Glutamatergic neuron (in vitro differentiated cells): ENCODE data around the gene PUDP. TPM values are rescaled to one million over a fixed set of nuclear protein-coding genes. Genes with fewer than 3 reads are reported as not detected.

Experiments used
- DNase-seq: peaks from one replicate; pipeline ENCODE4 v3.0.0; 2022
- H3K27ac Mint-ChIP-seq: one replicate; pipeline ENCODE4 v1.8.0; 2020; ENCODE audit warnings: mild to moderate bottlenecking, mixed read lengths, inconsistent platforms; ENCODE audit not compliant: unreplicated experiment
- H3K27me3 Mint-ChIP-seq: one replicate; pipeline ENCODE4 v1.8.0; 2020; ENCODE audit warnings: mild to moderate bottlenecking, moderate library complexity, mixed read lengths, inconsistent platforms; ENCODE audit not compliant: unreplicated experiment
- H3K36me3 Mint-ChIP-seq: one replicate; pipeline ENCODE4 v1.8.0; 2020; ENCODE audit warnings: mild to moderate bottlenecking, mixed read lengths, inconsistent platforms; ENCODE audit not compliant: unreplicated experiment
- H3K4me1 Mint-ChIP-seq: one replicate; pipeline ENCODE4 v1.8.0; 2020; ENCODE audit warnings: mild to moderate bottlenecking, low read depth, mixed read lengths, inconsistent platforms; ENCODE audit not compliant: unreplicated experiment
- H3K4me3 Mint-ChIP-seq: one replicate; pipeline ENCODE4 v1.8.0; 2020; ENCODE audit warnings: mild to moderate bottlenecking, mixed read lengths, inconsistent platforms; ENCODE audit not compliant: unreplicated experiment
- H3K9me3 Mint-ChIP-seq: one replicate; pipeline ENCODE4 v1.8.0; 2020; ENCODE audit warnings: mild to moderate bottlenecking, moderate library complexity, mixed read lengths, inconsistent platforms; ENCODE audit not compliant: unreplicated experiment
- total RNA-seq: library from RNA; stranded (reverse); fragmentation: NEBNext Ultra II Directional; extraction: Animal tissue kit (Norgen Biotek cat#: 25700); gene quantifications from one replicate; pipeline ENCODE4 v1.2.1, GENCODE V29; 2021; ENCODE audit not compliant: unreplicated experiment
- TF ChIP-seq, protein P1 (sequence below): fragments of 200-600 bp; sonication (generic); IDR thresholded peaks from one replicate; pipeline ENCODE4 v1.5.0; 2021; ENCODE audit not compliant: partially characterized antibody, unreplicated experiment

PUDP gene
- total RNA-seq, 1 donor from 2014 or later, result 22.7 TPM

DNA sequence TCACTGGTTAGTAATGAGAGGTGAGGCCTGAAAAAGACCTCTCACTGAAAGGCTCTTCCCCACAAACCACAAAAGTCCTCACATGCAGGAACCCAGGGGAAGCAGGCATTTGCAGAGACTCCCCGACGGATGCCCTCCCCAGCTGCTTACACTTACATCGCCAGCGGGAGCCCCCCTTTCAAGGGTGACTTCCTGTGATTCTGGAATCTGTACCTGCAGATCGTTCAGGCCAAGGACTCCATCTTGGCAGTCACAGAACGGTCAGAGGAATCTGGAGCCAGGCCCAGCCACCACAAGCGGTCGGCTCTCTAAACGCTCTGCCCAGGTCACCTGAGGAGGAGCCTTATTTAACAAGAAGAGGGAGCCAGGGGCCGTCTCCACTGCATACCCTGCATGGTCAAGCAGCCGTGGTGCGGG, 71.7 kb downstream of the PUDP start:
- H3K9me3 Mint-ChIP-seq, result peaks cover 1% of the 10 kb centered on the region
- H3K4me1 Mint-ChIP-seq, result peaks cover 2% of the 10 kb centered on the region
- no peaks in the 10 kb centered on the region for H3K27me3 Mint-ChIP-seq
- H3K27ac Mint-ChIP-seq, result no peak overlapping the region
- TF ChIP-seq, protein P1, sequence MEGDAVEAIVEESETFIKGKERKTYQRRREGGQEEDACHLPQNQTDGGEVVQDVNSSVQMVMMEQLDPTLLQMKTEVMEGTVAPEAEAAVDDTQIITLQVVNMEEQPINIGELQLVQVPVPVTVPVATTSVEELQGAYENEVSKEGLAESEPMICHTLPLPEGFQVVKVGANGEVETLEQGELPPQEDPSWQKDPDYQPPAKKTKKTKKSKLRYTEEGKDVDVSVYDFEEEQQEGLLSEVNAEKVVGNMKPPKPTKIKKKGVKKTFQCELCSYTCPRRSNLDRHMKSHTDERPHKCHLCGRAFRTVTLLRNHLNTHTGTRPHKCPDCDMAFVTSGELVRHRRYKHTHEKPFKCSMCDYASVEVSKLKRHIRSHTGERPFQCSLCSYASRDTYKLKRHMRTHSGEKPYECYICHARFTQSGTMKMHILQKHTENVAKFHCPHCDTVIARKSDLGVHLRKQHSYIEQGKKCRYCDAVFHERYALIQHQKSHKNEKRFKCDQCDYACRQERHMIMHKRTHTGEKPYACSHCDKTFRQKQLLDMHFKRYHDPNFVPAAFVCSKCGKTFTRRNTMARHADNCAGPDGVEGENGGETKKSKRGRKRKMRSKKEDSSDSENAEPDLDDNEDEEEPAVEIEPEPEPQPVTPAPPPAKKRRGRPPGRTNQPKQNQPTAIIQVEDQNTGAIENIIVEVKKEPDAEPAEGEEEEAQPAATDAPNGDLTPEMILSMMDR, result no peak
- no peak overlapping the region for H3K4me3 Mint-ChIP-seq
- no peaks in the 10 kb centered on the region for H3K36me3 Mint-ChIP-seq
- no peak for DNase-seq

DNA sequence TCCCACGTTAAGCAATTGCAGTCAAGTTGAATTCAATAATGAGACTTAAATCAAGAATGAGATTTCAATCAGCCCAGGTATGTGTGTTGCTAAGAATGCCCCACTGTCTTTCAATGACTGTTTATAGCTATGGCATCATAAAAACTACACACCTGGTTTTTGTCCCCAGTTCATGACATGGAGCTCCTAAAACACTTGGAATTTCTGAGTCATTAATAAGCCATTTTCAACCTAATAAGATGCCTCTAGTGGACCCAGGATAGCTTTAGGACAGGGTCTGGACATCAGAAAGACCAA, 73.1 kb downstream of the PUDP start:
- TF ChIP-seq, protein P1, result no peak
- Mint-ChIP-seq H3K4me3 (no peak overlapping the region), H3K9me3 (peaks cover 1% of the 10 kb centered on the region), H3K27ac (no peak overlapping the region), H3K27me3 (no peaks in the 10 kb centered on the region), H3K36me3 (no peaks in the 10 kb centered on the region), H3K4me1 (peaks cover 2% of the 10 kb centered on the region)
- DNase-seq, result no peak

GRCh38 chrX:7074148-7074907, 73.6 kb downstream of the PUDP start:
- Mint-ChIP-seq H3K4me1 (peaks cover 2% of the 10 kb centered on the region), H3K27ac (no peak overlapping the region), H3K4me3 (no peak overlapping the region), H3K36me3 (no peaks in the 10 kb centered on the region), H3K27me3 (no peaks in the 10 kb centered on the region), H3K9me3 (peaks cover 1% of the 10 kb centered on the region)
- no peak for DNase-seq
- TF ChIP-seq, protein P1, result no peak

DNA sequence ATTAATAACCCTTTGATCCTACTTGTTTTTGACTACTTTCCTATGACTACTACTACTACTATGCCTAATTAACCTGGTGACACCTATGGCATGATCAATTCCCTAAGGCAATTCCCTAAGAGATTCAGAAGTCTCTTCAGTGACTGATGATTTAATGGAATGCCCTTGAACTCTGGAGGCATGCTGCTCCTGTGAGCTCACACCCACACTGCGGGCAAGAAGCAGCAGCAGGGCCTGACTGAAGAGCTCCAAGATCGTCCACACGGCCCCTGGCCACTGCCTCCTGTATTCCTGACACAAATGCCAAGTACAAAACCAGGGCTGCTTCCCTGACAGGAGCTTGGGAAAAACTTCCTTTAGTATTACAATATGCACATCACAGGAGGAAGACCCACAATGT, 74.6 kb downstream of the PUDP start:
- TF ChIP-seq, protein P1, result no peak
- H3K4me1 Mint-ChIP-seq, result peaks cover 3% of the 10 kb centered on the region
- no peak overlapping the region for H3K4me3 Mint-ChIP-seq
- H3K36me3 Mint-ChIP-seq, result no peaks in the 10 kb centered on the region
- peaks cover 1% of the 10 kb centered on the region for H3K9me3 Mint-ChIP-seq
- H3K27me3 Mint-ChIP-seq, result no peaks in the 10 kb centered on the region
- no peak for DNase-seq
- H3K27ac Mint-ChIP-seq, result no peak overlapping the region

DNA sequence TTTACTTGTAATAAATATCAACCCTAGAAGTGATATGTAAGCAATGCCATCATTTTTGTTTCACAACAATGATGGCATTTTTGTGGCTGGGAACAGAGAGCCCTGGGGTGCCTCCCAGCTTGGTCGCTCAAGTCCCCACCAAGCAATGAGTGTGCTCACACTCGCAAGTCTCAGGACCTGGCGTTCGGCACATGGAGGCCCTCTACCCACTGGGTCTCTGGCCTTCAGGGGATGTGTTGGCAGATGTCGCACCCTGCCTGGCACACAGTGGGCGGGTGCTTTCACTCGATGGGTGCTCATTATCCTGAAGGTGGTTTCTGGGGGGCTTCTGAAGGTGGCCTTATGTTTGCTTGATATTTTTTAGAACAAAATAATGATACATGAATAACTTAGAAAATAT, 75.1 kb downstream of the PUDP start:
- no peak for DNase-seq
- Mint-ChIP-seq H3K36me3 (no peaks in the 10 kb centered on the region), H3K4me1 (peaks cover 3% of the 10 kb centered on the region), H3K27me3 (no peaks in the 10 kb centered on the region), H3K4me3 (no peak overlapping the region), H3K9me3 (peaks cover 1% of the 10 kb centered on the region), H3K27ac (no peak overlapping the region)
- TF ChIP-seq, protein P1, result no peak
